Measurements from ENCODE around the gene MAML3. TPM values are rescaled to one million over a fixed set of nuclear protein-coding genes. Genes with fewer than 3 reads are reported as not detected.

MAML3 gene
- polyA plus RNA-seq, 1 donor (not counting 4 experiments of a cell fraction or from before 2014, with no cell fraction given): 0.68 TPM

- peaks cover 15% of the 10 kb centered on the region for H3K27me3 ChIP-seq (ENCODE audit: control insufficient read depth, extremely low read depth, insufficient read depth, low read length)
- TF ChIP-seq EZH2 (IDR thresholded peaks at IDR 0.05; ENCODE audit: low read length) (no peak), CTCF (optimal IDR thresholded peaks at IDR 0.05 in 1 of 3, IDR thresholded peaks at IDR 0.05 in 1 of 3, conservative IDR thresholded peaks at IDR 0.05 in 1 of 3; ENCODE audit: extremely low read depth in 1 of 3, insufficient read depth in 2 of 3, low read length in 3 of 3) (no peak)
- no peaks in the 10 kb centered on the region for H3K4me1 ChIP-seq (ENCODE audit: control insufficient read depth, extremely low read depth, insufficient read depth, low read length)
- H4K20me1 ChIP-seq (ENCODE audit: control insufficient read depth, extremely low read depth, insufficient read depth, low read length): no peaks in the 10 kb centered on the region
- FAIRE-seq: no peak
- H2AFZ ChIP-seq (ENCODE audit: control insufficient read depth, low read length): no peak overlapping the region
- no peaks in the 10 kb centered on the region for H3K9me3 ChIP-seq (ENCODE audit: control insufficient read depth, low read depth, low read length)
- H3K79me2 ChIP-seq (ENCODE audit: control insufficient read depth, insufficient read depth, low read length): no peaks in the 10 kb centered on the region
- H3K9ac ChIP-seq (ENCODE audit: control insufficient read depth, extremely low read depth, insufficient read depth, low read length): no peak overlapping the region
- H3K36me3 ChIP-seq (ENCODE audit: control insufficient read depth in 2 of 2, extremely low read depth in 1 of 2, insufficient read depth in 2 of 2, low read length in 2 of 2): no peaks in the 10 kb centered on the region
- dilution Hi-C loops (cut with MboI; ENCODE audit: extremely low pct_ligation_motif_present, low sequenced_read_pairs): no loop called here
- no peak overlapping the region for H3K4me3 ChIP-seq (ENCODE audit: control insufficient read depth in 2 of 3, extremely low read depth in 1 of 3, insufficient read depth in 2 of 3, low read depth in 1 of 3, low read length in 3 of 3)
- H3K9me1 ChIP-seq (ENCODE audit: control insufficient read depth, extremely low read depth, insufficient read depth, low read length): no peaks in the 10 kb centered on the region
- H3K4me2 ChIP-seq (ENCODE audit: control insufficient read depth, extremely low read depth, insufficient read depth, low read depth, low read length): no peak overlapping the region
- H3K27ac ChIP-seq (ENCODE audit: control insufficient read depth, insufficient read depth, low read length): no peak overlapping the region
- DNase-seq (ENCODE audit: low read depth, low spot score): no peak
Measured at GRCh38 chr4:139959396-139959795, 194.6 kb downstream of the MAML3 start.

GRCh38 chr4:139958739-139959098 is 195.3 kb downstream of the MAML3 start:
- Histone ChIP-seq H3K27me3 (ENCODE audit: control insufficient read depth, extremely low read depth, insufficient read depth, low read length) (peaks cover 18% of the 10 kb centered on the region), H2AFZ (ENCODE audit: control insufficient read depth, low read length) (no peak overlapping the region), H3K27ac (ENCODE audit: control insufficient read depth, insufficient read depth, low read length) (no peak overlapping the region), H3K4me1 (ENCODE audit: control insufficient read depth, extremely low read depth, insufficient read depth, low read length) (no peaks in the 10 kb centered on the region), H3K79me2 (ENCODE audit: control insufficient read depth, insufficient read depth, low read length) (no peaks in the 10 kb centered on the region), H3K9ac (ENCODE audit: control insufficient read depth, extremely low read depth, insufficient read depth, low read length) (no peak overlapping the region), H3K36me3 (ENCODE audit: control insufficient read depth in 2 of 2, extremely low read depth in 1 of 2, insufficient read depth in 2 of 2, low read length in 2 of 2) (no peaks in the 10 kb centered on the region), H3K4me3 (ENCODE audit: control insufficient read depth in 2 of 3, extremely low read depth in 1 of 3, insufficient read depth in 2 of 3, low read depth in 1 of 3, low read length in 3 of 3) (no peak overlapping the region), H3K9me3 (ENCODE audit: control insufficient read depth, low read depth, low read length) (no peaks in the 10 kb centered on the region), H3K9me1 (ENCODE audit: control insufficient read depth, extremely low read depth, insufficient read depth, low read length) (no peaks in the 10 kb centered on the region), H4K20me1 (ENCODE audit: control insufficient read depth, extremely low read depth, insufficient read depth, low read length) (no peaks in the 10 kb centered on the region), H3K4me2 (ENCODE audit: control insufficient read depth, extremely low read depth, insufficient read depth, low read depth, low read length) (no peak overlapping the region)
- dilution Hi-C loops (cut with MboI; ENCODE audit: extremely low pct_ligation_motif_present, low sequenced_read_pairs): no loop called here
- no peak for DNase-seq (ENCODE audit: low read depth, low spot score)
- TF ChIP-seq CTCF (optimal IDR thresholded peaks at IDR 0.05 in 1 of 3, IDR thresholded peaks at IDR 0.05 in 1 of 3, conservative IDR thresholded peaks at IDR 0.05 in 1 of 3; ENCODE audit: extremely low read depth in 1 of 3, insufficient read depth in 2 of 3, low read length in 3 of 3): no peak
- TF ChIP-seq EZH2 (IDR thresholded peaks at IDR 0.05; ENCODE audit: low read length): no peak
- FAIRE-seq: no peak
